HUES64 (cell line): ENCODE measurements around the gene HIGD1B.

Source experiments
- H3K27ac ChIP-seq: 2 replicates; pipeline ENCODE4 v1.7.0; 2013; ENCODE audit warnings: low read depth, low read length, inconsistent platforms
- H3K27me3 ChIP-seq: 2 replicates; pipeline ENCODE4 v1.6.1; 2013; ENCODE audit warnings: mild to moderate bottlenecking, low read length; ENCODE audit not compliant: insufficient read depth
- H3K36me3 ChIP-seq: 2 replicates; pipeline ENCODE4 v1.6.1; 2013; ENCODE audit warnings: mild to moderate bottlenecking, low read length; ENCODE audit not compliant: insufficient read depth
- H3K4me1 ChIP-seq: 2 replicates; pipeline ENCODE4 v1.6.1; 2013; ENCODE audit warnings: mild to moderate bottlenecking, low read length, moderate library complexity; ENCODE audit not compliant: insufficient read depth
- H3K4me3 ChIP-seq: 2 replicates; pipeline ENCODE4 v1.5.1; 2013; ENCODE audit warnings: mild to moderate bottlenecking, low read length, moderate library complexity
- H3K9ac ChIP-seq: 2 replicates; pipeline ENCODE4 v1.6.1; 2013; ENCODE audit warnings: mild to moderate bottlenecking, low read depth, low read length
- H3K9me3 ChIP-seq: 2 replicates; pipeline ENCODE4 v1.6.1; 2013; ENCODE audit warnings: low read depth, low read length; ENCODE audit not compliant: insufficient read depth
- WGBS: fragments of 150-250, 120-280 bp; methylation state at CpG from one replicate; pipeline ENCODE4 v1.1.7; 2013; ENCODE audit warnings: missing lambda C conversion rate; 5-methylcytosine and 5-hydroxymethylcytosine counted together

HIGD1B gene

DNA sequence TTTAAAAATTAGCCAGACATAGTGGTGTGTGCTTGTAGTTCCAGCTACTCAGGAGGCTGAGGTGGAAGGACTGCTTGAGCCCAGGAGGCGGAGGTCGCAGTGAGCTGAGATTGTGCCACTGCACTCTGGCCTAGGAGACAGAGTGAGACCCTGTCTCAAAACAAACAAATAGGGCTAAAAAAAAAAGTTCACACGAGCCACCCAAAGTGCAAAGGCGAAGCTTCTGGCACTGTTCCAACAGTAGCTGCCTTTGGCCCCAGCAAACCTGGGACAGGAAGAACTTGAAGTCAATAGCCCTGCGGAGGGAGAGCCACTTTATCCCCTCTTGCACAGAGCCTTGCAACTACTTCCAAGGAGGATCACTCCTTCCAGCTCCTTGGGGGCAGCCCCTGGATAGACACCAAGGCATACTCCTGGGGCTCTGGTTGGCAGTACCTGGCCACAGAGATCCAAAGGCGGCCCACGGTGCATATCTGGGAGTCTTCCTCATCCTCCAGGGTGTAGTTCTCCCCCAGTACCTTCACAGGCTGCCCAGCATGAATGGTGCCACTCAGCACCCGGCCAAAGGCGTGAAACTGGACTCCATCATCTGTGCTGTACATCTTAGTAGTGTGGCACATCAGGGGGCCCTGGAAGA is 14.7 kb downstream of the HIGD1B start:
- peaks cover 82% of the 10 kb centered on the region for H3K36me3 ChIP-seq

DNA sequence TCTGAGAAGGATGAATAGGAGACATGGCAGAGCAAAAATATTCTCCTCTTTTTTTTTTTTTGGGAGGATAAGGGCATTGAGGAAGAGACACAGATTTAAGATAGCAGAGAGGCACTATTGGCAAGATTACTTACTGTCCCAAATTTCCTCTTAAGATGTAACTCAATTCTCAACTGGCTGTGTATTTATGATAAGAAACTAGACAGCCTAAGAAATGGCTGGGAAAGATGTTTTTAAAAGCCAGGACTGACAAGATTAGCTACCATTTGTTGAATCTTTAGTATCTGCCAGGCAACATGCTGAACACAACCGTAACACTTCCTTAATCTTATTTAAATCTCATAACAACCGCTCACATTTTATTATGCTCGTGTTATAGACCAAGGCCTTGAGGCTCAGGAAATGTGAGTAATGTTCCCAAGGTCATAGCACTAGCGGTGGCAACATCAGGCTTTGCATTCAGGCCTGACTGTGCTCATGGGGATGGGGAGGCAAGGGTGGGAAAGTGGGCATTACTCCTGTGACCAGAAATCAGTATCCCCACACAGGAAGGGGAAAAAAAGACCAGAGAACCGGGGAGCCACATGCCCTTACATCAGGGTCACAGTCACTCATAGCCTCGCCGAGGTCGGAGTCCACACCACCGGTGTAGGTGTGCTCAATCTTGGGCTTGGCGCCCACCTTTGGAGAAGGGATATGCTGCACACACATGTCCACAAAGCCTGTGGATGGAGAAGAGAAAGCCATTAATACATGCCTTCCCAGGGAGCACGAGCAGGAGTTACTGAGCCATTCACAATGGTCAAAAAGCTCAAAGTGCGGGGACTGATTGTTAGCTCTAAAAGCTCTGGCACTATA is 15.6 kb downstream of the HIGD1B start:
- Histone ChIP-seq H3K27ac (no peak overlapping the region), H3K36me3 (peaks cover 84% of the 10 kb centered on the region), H3K27me3 (no peaks in the 10 kb centered on the region), H3K9ac (no peak overlapping the region), H3K4me1 (no peaks in the 10 kb centered on the region), H3K9me3 (no peaks in the 10 kb centered on the region), H3K4me3 (no peak overlapping the region)
- WGBS: 95% methylated on average over 12 of the region's 12 CpGs

More for the DNA sequence above, 14.7 kb downstream of the HIGD1B start:
- Histone ChIP-seq H3K27ac (no peak overlapping the region), H3K4me3 (no peak overlapping the region), H3K4me1 (no peaks in the 10 kb centered on the region), H3K27me3 (no peaks in the 10 kb centered on the region), H3K9ac (no peak overlapping the region), H3K9me3 (no peaks in the 10 kb centered on the region)
- 96% methylated on average over 9 of the region's 9 CpGs for WGBS

DNA sequence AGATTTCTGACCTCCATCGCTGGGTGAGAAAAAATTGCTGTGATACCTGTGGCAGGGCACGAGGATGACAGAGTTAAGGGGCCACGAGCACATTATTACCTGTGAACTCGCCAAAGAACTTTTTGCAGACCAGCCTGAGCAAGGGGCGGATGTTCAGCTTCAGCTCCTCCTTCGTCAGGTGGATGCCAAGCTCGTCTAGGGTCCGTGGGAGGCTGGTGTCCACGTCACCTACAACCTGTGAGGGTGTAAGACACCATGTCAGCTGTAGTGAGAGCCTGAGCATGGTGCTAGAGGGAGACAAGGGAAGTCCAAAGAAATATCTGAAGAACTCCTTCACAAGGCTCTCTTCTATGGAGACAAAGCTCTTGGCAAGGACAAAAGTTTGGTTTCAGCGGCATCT is 17.1 kb downstream of the HIGD1B start:
- no peaks in the 10 kb centered on the region for H3K27me3 ChIP-seq
- WGBS: 87% methylated on average over 10 of the region's 10 CpGs
- no peak overlapping the region for H3K4me3 ChIP-seq
- H3K27ac ChIP-seq: no peak overlapping the region
- H3K9me3 ChIP-seq: no peaks in the 10 kb centered on the region
- no peak overlapping the region for H3K9ac ChIP-seq
- no peaks in the 10 kb centered on the region for H3K4me1 ChIP-seq
- peaks cover 83% of the 10 kb centered on the region for H3K36me3 ChIP-seq

DNA sequence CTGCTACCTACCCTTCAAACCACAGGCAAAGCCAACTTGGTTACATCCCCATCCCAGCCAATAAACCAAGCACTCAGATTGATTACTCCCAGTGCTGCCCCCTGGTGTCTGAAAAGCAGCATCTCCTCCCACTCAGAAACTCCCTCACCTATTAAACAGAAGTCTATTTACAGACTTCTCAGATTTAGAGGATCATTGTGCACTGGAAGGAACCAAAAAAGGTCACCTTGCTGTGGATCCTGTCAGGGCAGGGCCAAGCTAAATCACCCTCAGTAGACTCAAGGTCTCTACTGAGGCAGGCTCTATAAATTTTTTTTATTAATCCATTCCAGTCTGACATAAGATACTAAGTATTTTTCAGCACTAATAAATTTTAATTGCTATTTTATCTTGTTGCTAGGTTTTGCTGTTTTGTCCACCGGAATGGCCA is 17.6 kb downstream of the HIGD1B start:
- H3K27me3 ChIP-seq: no peaks in the 10 kb centered on the region
- peaks cover 83% of the 10 kb centered on the region for H3K36me3 ChIP-seq
- no peak overlapping the region for H3K9ac ChIP-seq
- H3K4me3 ChIP-seq: no peak overlapping the region
- WGBS: no CpG with 5 or more reads among the region's 1 CpG
- H3K9me3 ChIP-seq: no peaks in the 10 kb centered on the region
- H3K4me1 ChIP-seq: no peaks in the 10 kb centered on the region
- no peak overlapping the region for H3K27ac ChIP-seq

DNA sequence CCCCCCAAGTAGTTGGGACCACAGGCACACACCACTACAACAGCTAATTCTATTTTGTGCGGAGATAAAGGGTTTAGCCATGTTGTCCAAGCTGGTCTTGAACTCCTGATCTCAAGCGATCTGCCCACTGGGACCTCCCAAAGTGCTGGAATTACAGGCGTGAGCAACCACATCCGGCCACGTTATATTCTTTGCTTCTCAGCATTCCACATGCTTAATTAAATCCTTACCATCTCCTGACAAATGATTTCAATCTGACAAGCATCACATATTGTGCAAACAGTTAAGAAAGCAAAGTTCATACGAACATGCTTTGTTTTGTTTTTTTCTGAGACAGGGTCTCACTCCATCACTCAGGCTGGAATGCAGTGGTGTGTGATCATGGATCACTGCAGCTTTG is 18.2 kb downstream of the HIGD1B start:
- Histone ChIP-seq H3K4me3 (no peak overlapping the region), H3K27me3 (no peaks in the 10 kb centered on the region), H3K27ac (no peak overlapping the region), H3K36me3 (peaks cover 81% of the 10 kb centered on the region), H3K9ac (no peak overlapping the region), H3K4me1 (no peaks in the 10 kb centered on the region), H3K9me3 (no peaks in the 10 kb centered on the region)
- 94% methylated on average over 6 of the region's 6 CpGs for WGBS

DNA sequence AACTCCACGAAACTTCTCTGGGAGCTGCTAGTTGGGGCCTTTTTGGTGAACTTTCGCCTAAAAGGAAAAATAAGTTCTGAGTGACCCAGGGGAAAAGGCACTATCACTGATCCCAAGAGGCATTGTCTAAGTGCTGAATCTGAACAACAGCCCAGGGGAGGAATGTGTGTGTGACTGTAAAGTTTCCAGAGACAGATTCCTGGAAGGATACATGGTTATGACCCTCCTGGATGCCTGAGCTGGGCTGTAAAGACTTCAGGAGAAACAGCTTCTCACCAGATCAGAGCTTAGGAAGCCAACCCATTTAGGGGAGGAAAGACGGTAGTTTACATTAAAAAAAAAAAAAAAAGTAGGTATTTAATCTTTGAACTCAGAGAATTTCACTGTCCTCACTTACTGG is 20.2 kb downstream of the HIGD1B start:
- Histone ChIP-seq H3K9me3 (no peaks in the 10 kb centered on the region), H3K9ac (no peak overlapping the region), H3K27me3 (no peaks in the 10 kb centered on the region), H3K4me1 (no peaks in the 10 kb centered on the region), H3K4me3 (no peak overlapping the region), H3K27ac (no peak overlapping the region), H3K36me3 (peaks cover 84% of the 10 kb centered on the region)
- WGBS: 93% methylated on average over 2 of the region's 3 CpGs

DNA sequence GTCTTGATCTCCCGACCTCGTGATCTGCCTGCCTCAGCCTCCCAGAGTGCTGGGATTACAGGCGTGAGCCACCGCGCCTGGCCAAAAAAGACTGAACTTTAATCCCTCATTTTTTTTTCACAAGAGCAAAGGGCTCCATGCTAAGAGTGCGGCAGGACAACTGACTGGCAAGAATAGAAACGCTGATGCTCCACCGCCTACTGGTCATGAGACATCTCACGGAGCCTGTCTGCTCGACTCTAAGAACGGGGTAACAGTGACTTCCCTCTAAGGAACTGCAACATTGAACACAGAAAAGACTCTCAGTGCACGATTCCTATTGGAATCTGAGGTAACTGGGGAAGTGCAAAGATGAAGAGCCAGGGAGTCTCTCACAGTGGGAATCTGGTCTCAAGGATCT is 23.9 kb downstream of the HIGD1B start:
- 95% methylated on average over 12 of the region's 12 CpGs for WGBS

DNA sequence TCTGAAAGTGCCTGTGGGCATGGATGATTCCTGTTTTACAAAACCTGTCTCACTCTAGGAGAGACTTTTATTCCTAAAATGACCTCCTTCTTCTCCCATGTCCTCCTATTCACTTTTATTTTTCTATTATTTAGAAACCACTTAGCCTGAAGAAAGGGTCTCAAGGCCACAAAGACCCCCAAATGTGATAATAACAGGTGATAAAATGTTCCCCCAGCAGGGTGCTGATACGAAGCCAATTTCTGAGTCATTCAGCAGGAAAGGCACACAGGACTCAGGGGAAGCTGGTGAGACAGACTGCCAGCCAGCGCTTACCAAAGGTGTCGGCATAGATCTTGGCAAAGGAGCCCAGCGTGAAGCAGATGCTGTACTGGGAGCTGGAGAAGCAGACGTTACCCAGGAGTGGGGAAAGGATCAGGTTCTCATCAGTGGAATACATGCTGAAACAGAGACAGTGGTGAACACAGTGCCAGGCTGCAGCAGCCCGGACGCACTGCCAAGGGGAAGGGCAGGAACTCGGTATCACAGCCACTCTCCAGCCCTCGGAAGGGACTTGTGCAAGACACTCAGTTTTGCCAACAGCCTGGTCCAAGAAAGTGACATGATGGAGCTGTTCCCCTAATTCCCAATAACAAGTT is 24.6 kb downstream of the HIGD1B start:
- no peak overlapping the region for H3K9ac ChIP-seq
- H3K9me3 ChIP-seq: no peaks in the 10 kb centered on the region
- no peak overlapping the region for H3K27ac ChIP-seq
- H3K27me3 ChIP-seq: no peaks in the 10 kb centered on the region
- peaks cover 87% of the 10 kb centered on the region for H3K36me3 ChIP-seq
- H3K4me1 ChIP-seq: no peaks in the 10 kb centered on the region
- H3K4me3 ChIP-seq: no peak overlapping the region
- 93% methylated on average over 9 of the region's 9 CpGs for WGBS

More for the DNA sequence above, 23.9 kb downstream of the HIGD1B start:
- peaks cover 87% of the 10 kb centered on the region for H3K36me3 ChIP-seq
- no peaks in the 10 kb centered on the region for H3K9me3 ChIP-seq
- H3K9ac ChIP-seq: no peak overlapping the region
- H3K27ac ChIP-seq: no peak overlapping the region
- H3K4me3 ChIP-seq: no peak overlapping the region
- H3K27me3 ChIP-seq: no peaks in the 10 kb centered on the region
- H3K4me1 ChIP-seq: no peaks in the 10 kb centered on the region

DNA sequence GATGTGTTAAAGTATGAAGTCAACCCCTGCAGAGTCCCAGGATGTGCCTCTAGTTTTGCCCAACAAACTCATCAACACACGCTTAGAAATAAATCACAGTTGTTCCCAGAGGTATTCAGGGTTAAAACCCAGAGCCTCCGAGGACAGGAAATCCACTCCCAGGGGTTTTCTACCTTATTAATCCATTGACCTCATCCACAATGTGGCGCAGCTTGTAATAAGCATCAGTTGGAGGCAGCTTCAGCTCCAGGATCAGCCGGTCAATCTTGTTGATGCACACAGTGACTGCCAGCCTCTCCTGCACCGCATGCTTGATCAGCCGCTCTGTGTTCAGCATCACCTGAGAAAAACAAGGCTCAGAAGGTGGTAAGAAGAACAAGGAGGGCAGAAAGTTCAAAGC is 28.1 kb downstream of the HIGD1B start:
- Histone ChIP-seq H3K36me3 (peaks cover 86% of the 10 kb centered on the region), H3K9ac (no peak overlapping the region), H3K9me3 (no peaks in the 10 kb centered on the region), H3K4me3 (no peak overlapping the region), H3K27ac (no peak overlapping the region), H3K27me3 (no peaks in the 10 kb centered on the region), H3K4me1 (no peaks in the 10 kb centered on the region)
- 96% methylated on average over 6 of the region's 6 CpGs for WGBS

DNA sequence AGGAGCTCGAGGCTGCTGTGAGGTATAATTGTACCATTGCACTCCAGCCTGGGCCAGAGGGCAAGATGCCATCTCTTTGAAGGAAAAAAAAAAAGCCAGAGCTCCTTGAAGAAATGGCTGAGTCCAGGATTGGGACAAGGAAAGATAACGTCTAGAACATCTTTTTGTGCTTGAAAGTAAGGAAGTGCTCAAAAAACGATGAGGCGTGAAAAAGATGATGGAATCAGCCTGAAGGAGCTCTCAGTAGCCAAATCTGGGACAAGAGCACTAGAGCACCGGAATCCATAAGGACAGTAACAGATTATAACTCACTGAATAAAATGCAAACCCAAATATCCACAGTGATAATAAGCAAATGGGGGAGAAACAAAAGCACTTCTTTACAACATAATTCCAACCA is 29.4 kb downstream of the HIGD1B start:
- no peak overlapping the region for H3K4me3 ChIP-seq
- 90% methylated on average over 5 of the region's 5 CpGs for WGBS
- H3K36me3 ChIP-seq: peaks cover 88% of the 10 kb centered on the region
- no peaks in the 10 kb centered on the region for H3K27me3 ChIP-seq
- H3K4me1 ChIP-seq: no peaks in the 10 kb centered on the region
- H3K9ac ChIP-seq: no peak overlapping the region
- H3K27ac ChIP-seq: no peak overlapping the region
- H3K9me3 ChIP-seq: no peaks in the 10 kb centered on the region

DNA sequence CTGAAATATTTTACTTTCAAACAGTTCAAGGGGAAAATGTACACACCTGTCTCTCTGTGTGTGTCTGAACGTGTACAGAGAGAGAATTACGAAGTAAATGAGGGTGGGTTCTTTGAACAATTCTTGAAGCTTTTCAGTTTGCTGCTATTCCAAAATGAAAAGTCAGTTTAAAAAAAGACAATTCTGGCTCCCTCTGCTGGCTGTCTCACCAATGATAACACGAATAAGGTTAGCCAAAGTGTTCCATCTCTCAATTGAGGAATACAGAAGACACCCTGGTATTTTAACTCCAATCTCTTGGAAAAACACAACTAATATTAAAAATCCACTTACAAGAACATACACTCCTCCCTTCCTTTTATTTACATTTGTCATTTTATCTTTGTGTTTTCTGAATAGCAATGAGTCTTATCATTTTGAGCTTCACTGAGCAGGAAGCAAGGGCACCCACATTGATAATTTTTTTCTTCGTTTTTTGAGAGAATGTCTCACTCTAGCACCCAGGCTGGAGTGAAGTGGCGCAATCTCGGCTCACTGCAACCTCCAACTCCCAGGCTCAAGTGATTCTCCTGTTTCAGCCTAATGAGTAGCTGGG is 31.0 kb downstream of the HIGD1B start:
- 83% methylated on average over 6 of the region's 6 CpGs for WGBS

More for the DNA sequence above, 31.0 kb downstream of the HIGD1B start:
- peaks cover 90% of the 10 kb centered on the region for H3K36me3 ChIP-seq
- H3K27me3 ChIP-seq: no peaks in the 10 kb centered on the region
- H3K9me3 ChIP-seq: no peaks in the 10 kb centered on the region
- no peak overlapping the region for H3K4me3 ChIP-seq
- H3K27ac ChIP-seq: no peak overlapping the region
- H3K9ac ChIP-seq: no peak overlapping the region
- H3K4me1 ChIP-seq: no peaks in the 10 kb centered on the region
